ENCODE measurements around the gene CEP135.
A peak's percentile ranks its signal among the peaks of the same experiment; 100 is the strongest.
"Not testable (repeated sequence)": the region's sequence is repeated elsewhere in the genome, so short reads cannot be mapped to it uniquely, and the experiment has no call there.

Gene CEP135, protein sequence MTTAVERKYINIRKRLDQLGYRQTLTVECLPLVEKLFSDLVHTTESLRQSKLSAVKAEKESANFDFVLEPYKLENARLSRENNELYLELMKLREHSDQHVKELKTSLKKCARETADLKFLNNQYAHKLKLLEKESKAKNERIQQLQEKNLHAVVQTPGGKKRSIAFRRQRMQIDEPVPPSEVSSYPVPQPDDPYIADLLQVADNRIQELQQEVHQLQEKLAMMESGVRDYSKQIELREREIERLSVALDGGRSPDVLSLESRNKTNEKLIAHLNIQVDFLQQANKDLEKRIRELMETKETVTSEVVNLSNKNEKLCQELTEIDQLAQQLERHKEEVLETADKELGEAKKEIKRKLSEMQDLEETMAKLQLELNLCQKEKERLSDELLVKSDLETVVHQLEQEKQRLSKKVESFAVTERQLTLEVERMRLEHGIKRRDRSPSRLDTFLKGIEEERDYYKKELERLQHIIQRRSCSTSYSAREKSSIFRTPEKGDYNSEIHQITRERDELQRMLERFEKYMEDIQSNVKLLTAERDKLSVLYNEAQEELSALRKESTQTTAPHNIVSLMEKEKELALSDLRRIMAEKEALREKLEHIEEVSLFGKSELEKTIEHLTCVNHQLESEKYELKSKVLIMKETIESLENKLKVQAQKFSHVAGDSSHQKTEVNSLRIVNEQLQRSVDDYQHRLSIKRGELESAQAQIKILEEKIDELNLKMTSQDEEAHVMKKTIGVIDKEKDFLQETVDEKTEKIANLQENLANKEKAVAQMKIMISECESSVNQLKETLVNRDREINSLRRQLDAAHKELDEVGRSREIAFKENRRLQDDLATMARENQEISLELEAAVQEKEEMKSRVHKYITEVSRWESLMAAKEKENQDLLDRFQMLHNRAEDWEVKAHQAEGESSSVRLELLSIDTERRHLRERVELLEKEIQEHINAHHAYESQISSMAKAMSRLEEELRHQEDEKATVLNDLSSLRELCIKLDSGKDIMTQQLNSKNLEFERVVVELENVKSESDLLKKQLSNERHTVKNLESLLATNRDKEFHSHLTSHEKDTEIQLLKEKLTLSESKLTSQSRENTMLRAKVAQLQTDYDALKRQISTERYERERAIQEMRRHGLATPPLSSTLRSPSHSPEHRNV

DNA sequence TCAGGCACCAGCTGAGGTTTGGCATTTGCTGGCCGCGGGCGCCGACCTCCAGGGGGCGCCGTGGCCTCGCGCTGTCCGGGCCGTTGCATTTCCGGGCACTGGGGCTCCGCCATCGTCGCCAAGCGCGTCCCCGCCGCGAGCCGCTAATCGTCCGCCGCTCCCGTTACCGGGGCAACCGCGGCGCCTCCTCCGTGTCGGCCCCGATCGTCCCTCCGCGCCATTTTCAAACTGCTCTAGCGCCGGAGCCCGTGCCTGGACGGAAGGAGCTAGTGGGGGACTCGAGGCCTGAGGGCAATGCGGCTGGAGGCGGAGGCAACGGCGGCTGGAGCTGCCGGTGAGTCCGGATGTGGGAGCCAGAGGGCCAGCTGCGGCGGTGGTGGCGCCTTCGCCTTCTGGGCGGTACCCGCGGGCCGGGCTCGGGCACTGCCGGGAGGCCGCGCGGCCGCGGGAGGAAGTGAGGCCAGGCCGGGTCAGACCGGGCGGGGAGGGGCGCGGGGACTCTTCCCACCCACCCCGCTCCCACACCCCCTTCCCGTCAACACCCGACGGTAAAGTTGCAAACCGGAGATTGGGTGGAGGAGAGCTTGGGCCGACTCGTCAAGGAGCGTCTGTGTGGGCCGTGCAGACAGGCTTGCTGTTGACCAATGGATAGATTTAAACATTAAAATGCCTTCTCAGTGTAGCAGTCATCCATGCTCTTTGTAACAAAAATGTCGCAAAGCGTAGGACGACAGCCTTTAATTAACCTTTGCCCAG is at the start of gene CEP135:
Gene CEP135 (plus strand): TSS at position 220 of the 756 bp plus-strand sequence. CDS start 3,186 bp downstream, outside the sequence.
- peak; percentile 82 to 91 for DNase-seq

DNA sequence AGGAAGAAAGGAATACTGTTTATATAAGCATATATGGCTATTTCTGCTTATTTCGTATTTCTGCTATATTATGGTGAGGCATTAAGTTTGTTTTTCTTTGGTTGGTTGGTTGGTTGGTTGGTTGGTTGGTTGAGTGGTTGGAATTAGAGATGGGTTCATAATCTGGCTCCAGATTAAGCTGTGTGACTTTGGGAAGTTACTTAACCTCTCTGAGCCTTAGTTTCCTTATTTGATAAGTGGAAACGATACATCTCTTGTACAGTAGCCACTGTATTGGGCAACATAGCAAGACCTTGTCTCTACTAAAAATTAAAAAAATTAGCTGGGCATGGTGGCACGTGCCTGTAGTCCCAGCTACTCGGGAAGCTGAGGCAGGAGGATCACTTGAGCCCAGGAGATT is 46.1 kb upstream of the CEP135 start:
- no peak for DNase-seq

DNA sequence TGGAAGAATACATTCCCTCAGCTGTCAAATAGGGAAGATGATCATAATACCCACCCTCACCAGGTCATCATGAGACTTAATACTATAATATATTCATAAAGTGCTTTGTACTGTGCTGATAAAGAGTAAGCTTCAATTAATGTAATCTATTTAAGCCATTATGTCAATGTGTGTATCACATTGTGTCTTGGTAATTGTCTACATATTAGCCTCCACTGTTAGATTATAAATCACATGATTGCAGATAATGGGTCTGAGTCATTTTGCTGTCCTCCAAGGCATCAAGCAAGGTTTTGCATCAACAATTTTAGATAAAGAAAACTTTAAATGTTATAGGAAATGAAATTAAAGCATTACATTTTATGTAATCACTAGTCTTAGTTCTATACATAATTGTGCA is 45.2 kb upstream of the CEP135 start:
- DNase-seq = no peak

DNA sequence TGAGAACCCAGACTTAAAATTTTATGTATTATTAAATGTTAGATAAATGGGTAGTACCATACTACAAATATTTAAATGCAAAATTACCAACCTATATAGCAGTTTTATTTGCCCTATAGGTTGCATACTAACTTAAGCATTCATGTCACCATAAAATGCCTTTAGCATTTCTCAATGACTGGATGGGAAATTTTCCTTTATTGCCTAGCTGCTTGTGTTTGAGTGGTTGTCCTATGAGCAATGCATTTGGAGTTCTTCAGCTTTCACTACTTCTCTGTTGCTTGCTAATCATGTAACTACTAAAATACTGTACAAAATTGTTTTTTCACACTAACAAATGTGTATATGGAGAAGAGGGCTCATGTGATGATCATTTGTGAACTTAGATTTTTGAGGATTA is 44.2 kb upstream of the CEP135 start:
- no peak for DNase-seq

DNA sequence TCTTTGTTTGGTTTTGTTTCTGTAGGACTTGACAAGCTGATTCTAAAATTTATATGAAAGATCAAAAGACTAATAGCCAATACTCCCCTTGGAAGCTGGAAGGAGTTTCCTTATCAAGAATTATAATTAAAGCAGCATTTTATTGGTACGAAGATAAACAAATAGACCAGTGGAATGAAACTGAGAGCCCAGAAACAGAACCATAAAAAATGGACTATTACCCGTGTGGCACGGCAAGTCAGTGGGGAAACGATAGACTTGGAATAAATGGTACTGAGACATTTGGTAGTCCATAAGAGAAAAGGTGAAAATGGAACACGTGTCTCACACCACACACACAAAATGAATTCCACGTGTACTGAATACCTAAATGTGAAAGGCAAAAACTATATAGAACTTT is 42.4 kb upstream of the CEP135 start:
- no peak for DNase-seq

DNA sequence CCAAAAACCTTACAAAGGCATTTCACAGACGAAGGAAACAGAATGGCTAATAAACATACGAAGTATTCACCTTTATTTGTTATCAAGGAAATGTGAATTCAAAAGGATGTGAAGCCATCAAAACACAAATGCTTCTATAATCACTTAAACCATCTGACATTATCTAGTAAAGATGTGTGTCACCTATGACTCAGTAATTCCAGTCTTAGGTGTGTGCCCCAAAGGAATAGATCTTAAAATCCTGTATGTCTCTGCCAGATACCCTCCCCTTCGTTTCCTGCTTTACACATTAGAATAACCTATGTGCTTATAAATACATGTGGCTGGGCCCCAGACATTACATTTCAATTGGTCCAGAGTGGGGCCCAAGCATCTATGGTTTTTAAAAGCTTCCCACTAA is 41.8 kb upstream of the CEP135 start:
- DNase-seq = no peak

DNA sequence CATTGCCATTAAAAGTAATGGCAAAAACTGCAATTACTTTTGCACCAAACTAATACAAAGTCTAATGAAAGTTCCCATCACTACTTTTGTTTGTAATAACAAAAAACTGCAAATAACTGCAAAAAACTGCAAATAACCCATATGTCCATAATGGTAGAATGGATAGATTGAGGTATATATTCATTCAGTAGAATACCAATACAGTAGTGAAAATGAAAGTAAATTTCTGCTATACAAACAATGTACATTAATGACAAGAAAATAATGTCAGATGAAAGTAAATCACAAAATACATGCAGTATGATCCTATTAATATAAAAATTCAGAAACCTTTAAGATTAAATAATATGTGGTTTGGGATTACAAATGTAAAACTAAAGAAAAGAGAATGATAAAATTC is 41.3 kb upstream of the CEP135 start:
- DNase-seq = no peak

DNA sequence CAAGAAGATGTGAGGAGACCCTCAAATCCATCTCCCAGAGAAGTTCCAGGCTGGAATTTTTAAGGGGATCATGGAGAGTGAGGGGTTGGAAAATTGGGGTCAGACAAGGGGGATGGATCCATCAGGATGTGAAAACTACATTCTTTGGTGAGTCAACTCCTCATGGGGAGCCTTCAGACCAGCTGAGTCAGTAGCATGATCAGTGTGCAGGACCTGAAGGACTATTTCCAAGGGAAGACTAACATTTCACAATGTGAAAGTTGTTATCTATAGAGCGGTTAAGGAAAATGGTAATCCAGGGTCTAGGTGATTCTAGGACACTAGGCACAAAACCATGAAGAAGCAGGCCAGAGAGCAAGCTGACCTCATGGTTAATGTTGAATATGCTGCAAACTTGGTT is 38.6 kb upstream of the CEP135 start:
- DNase-seq = no peak

DNA sequence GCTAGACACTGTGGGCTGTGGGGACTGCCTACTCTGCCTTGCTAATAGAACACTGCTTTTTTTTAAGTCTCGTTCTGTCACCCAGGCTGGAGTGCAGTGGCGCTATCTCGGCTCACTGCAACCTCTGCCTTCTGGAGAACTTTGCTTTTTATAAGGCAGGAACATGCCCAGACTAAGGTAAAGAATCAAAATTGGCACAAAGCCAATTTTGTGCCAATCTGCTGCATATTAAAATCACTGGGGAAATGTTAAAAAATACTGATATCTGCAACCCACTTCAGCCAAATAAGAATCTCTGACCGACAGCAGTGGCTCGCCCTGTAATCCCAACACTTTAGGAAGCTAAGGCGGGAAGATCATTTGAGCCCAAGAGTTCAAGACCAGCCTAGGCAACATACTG is 36.5 kb upstream of the CEP135 start:
- no peak for DNase-seq

DNA sequence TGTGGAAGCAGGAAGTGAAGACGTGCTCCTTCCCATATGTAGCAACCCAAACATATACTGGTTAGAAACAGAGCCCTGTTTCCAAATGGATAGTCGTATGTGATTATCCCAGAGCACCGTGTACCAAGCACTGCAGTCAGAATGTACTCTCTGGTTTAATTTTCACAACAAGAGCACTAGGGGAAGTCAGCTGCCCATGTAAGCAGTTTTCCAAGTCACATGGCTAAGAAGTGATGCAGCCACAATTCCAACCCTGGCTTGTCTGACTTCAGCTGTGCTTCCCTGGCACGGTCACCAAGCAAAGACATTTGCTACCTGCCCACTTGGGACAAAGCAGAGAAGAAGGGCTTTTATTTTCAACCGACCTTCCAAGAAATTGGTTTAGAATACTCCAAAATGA is 28.2 kb upstream of the CEP135 start:
- DNase-seq = no peak

DNA sequence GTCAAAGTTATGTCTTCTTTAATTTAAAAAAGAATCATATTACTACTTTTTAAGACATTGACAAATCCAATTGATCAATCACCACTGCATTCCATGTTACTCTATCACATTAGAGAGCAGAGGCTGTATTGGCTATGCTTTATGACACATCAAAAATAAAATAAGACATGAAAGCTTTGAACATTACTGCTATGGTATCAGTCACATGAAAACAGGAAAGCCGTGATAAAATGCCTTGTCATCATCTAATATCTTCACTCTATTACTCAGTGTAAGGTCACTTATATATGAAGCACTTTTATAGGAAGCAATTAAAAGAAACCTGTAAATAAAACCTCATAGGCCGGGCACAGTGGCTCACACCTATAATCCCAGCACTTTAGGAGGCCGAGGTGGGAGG is 27.7 kb upstream of the CEP135 start:
- no peak for DNase-seq

DNA sequence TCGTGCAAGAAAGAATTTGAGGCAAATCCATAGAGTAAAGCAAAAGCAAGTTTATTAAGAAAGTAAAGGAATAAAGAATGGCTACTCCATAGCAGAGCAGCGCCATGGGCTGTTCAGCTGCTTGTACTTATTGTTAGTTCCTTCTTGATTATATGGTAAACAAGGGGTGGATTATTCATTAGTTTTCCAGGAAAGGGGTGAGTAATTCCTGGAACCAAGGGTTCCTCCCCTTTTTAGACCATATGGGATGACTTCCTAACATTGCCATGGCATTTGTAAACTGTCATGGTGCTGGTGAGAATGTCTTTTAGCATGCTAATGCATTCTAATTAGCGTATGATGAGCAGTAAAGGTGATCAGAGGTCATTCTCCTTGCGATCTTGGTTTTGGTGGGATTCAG is 23.5 kb upstream of the CEP135 start:
- no peak for DNase-seq

DNA sequence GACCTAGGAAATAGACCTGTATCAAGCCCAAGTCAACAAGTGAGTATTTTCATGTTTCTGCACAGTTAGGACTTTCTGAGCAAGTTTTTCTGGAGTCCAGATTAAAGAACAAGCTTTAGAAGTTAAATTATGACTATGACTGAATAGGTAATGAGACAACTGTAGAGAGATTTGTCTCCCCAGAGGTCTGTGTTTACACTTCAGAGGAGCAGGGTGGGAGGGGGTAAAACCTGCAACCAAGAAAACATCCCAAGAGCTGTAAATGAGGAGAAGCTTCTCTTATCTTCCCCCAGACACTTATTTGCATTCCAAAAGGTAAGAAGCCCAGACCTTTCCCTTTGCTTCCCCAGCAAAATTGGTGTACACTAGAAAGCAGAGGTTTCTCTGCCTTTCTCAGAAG is 22.1 kb upstream of the CEP135 start:
- no peak for DNase-seq

DNA sequence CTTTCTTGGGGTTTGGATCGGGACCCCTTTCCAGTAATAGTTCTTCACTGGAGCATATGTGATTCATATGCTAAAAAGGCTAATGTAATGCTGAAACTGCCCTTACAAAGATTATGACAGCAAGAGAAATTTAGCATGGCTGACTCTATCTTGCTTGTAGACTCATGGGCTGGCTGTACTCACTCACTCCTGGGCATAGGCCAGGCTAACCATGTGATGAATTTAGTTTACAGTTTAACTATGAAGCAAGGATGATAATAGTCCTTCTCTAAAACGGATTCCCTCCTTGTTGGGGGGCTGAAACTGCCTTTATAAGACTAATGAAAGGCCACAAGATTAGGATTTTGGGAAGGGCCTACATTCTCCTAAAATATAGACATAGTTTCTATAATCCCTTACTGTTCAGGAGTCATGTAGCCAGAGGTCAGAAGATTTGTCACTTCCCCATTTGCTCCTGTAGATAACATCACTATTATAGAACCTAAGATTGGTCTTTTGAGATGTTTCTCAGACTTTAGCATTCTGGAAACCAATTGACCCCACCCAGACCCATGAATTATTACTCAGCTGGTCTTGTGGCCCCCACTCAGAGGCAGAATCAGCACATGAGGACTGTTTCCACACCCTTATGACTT is 20.8 kb upstream of the CEP135 start:
- DNase-seq = no peak

DNA sequence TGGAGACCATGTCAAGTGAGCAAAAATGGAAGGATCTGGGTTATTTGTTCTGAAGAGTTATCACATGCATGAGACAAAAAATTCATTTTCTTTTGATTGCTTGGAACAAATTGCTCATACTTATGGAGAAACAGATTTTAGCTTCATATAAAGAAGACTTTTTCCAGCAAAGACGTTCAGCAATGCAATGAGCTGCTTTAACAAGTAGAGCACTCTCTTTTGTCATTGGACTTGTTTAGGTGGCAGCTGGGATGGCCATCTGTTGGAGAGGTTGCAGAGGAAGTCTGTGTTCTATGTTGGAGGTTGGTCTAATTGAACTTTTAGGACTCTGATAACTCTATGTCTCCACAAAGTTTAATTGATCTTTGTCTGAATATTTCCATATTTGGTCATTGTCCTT is 19.9 kb upstream of the CEP135 start:
- no peak for DNase-seq

DNA sequence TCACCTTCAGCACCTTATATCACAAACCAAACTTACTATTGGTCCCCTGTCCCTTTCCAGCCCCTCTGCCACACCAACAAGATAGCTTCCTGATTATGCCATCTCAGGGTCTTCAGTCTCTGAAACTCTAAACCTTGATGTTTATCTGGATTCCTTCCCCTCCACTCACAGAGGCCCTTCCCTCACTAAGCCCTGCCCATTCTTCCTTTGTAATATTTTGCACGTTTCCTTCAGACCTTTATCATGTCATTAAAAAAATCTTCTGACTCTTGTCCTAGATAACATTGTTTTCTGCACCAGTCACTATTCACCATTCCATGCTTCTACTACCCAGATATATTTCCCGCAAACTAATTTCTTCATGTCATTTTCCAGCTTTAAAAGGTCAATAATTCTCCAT is 17.7 kb upstream of the CEP135 start:
- no peak for DNase-seq

DNA sequence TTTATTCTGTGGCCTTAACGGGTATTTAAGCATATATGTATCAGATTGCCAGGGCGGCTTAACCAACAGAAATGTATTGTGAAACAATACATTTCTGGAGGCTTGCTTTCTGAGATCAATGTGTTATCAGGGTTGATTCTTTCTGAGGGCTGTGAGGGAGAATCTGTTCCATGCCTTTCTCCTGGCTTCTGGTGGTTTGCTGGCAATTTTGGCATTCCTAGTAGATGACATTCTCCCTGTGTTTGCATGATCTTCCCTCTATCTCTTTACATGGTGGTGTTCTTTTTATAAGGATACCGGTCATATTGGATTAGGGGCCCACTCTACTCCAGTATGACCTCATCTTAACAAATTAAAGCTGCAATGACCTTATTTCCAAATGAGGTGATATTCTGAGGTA is 16.9 kb upstream of the CEP135 start:
- DNase-seq = no peak

DNA sequence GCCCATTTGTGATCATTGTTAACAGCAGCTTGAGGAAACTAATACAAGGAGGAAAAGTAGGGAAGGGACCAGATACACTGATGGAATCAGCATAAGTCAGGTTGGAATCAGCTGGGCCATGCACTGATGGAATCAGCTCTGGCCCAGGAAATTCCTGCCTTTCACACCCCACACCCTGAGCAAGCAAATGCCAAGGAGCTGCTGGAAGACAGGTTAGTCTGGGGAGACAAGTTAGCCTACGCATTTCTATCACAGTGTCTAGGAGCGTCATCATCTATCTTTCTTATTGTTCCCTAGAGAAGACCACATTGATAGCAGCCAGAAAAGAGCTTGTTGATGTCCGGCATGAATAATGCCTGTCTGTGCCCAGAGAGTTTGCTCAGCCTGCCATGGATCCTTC is 16.2 kb upstream of the CEP135 start:
- no peak for DNase-seq

DNA sequence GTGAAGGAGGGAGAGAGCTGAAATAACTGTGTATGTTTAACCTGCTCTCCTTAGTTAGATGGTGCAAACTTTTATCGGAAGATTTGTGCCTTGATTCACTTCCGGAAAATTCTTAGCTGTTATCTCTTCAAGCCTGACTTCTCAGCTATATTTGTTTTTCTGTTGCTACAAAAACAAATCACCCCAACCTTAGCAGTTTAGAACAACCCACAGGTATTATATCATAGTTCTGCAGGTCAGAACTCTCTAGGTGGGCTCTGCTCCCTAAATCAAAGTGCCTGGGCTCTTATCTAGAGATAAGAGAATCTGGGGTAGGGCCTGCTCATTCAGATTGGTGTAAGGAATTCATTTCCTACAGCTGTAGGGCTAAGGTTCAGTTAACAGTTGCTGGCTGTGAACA is 15.1 kb upstream of the CEP135 start:
- no peak for DNase-seq

DNA sequence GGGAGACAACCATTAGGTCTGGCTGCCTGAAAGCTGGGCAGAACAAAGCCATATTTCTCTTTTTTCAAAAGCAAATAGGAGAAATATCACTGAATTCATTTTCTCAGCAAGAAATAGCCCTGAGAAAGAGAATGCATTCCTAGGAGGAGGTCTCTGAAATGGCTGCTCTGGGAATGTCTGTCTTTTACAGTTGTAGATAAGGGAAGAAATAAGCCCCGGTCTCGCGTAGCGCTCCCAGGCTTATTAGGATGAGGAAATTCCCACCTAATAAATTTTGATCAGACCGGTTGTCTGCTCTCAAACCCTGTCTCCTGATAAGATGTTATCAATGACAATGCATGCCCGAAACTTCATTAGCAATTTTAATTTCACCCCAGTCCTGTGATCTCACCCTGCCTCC is 12.8 kb upstream of the CEP135 start:
- not testable (repeated sequence) for DNase-seq

DNA sequence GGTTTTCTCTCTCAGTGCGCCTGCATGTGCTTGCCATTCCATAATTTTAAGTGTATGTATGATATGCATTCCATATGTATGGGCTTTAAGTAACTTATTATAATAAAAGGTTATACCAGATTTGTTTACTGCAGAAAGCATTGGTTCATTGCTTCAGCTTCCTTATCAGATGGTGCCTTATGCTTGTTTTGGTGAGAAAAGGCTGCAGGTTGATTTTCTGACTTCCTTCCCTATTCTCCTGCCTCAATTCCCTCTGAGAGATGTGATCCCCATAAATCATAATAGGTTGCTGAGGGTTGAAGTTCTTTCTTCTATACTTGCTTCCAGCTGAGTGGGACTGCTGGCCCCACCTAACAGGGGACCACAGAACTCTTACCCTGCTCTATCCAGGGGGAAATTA is 10.3 kb upstream of the CEP135 start:
- DNase-seq = no peak

DNA sequence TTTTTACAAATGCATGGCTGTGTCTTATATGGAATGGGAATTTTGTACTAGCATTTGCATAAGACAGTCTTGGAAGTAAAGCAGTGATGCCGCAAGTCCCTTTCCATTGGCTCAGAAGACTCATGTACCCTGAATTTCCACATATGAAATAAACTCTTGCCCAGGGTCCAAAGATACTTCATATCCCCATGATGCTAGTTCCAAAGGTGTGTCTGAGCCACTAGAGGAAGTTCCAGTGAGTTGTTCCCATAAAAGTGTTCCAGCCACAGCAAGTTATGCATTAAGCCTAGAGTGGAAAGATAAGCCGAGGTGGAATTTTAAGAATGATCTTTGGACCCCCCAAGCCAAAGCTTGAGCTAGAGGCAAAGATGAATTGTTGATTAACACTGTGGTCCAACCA is 9.3 kb upstream of the CEP135 start:
- no peak for DNase-seq
